Adrenal gland (tissue), 12 donors: ENCODE measurements around the gene ACOX2. TPM values are rescaled to one million over a fixed set of nuclear protein-coding genes. Genes with fewer than 3 reads are reported as not detected.

ENCODE experiments used
- DNase-seq, 7 donors: peaks; one replicate each; pipeline ENCODE4 v3.0.0-alpha.2; 2019 to 2020
- H3K27ac ChIP-seq, 5 donors: fragments of 200-600 bp; sonication (generic) in 4 of 5; 1 replicate in 3 of 5; 2 replicates in 2 of 5; pipeline versions ENCODE4 v1.5.1 to v1.8.0; 2016 to 2020; ENCODE audit warnings: mild to moderate bottlenecking in 1 of 5
- H3K27me3 ChIP-seq: fragments of 200-600 bp; 2 replicates; pipeline ENCODE4 v1.8.0; 2021
- H3K36me3 ChIP-seq, 2 donors: fragments of 200-600 bp; replicated peaks in 1 of 2; 1 replicate in 1 of 2; 2 replicates in 1 of 2; pipeline versions ENCODE4 v1.5.1 to v1.8.0; 2018 to 2022
- H3K4me1 ChIP-seq, 2 donors: fragments of 200-600 bp; replicated peaks in 1 of 2; 1 replicate in 1 of 2; 2 replicates in 1 of 2; pipeline versions ENCODE4 v1.5.1 to v1.8.0; 2018 to 2021
- H3K4me3 ChIP-seq, 4 donors: fragments of 200-600 bp; sonication (generic) in 3 of 4; one replicate each; pipeline ENCODE4 v1.5.1; 2016 to 2018
- H3K9me3 ChIP-seq, 3 donors: fragments of 200-600 bp; sonication (generic) in 1 of 3; replicated peaks in 1 of 3; 1 replicate in 2 of 3; 2 replicates in 1 of 3; pipeline versions ENCODE4 v1.5.1 to v1.8.0; 2016 to 2021
- CTCF ChIP-seq, 6 experiments: fragments of 450-650 bp in 4 of 6; fragments of 200-600 bp in 2 of 6; sonication (generic) in 1 of 6; IDR thresholded peaks; 1 replicate in 5 of 6; 2 replicates in 1 of 6; pipeline versions ENCODE4 v1.5.1 to v1.8.0; 2016 to 2021; ENCODE audit warnings: antibody characterized with exemption in 6 of 6, mild to moderate bottlenecking in 2 of 6, moderate library complexity in 1 of 6
- POLR2A ChIP-seq, 2 donors: fragments of 450-650 bp; IDR thresholded peaks; one replicate each; pipeline ENCODE4 v1.6.1; 2017; ENCODE audit warnings: antibody characterized with exemption in 2 of 2, mild to moderate bottlenecking in 2 of 2, moderate library complexity in 1 of 2
- WGBS, 4 donors: extraction: QIAGEN DNeasy Blood & Tissue Kit in 2 of 4; methylation state at CpG; one replicate each; pipeline versions ENCODE4 v1.1.5 to v1.1.7; 2013 to 2017; 5-methylcytosine and 5-hydroxymethylcytosine counted together
- intact Hi-C, 2 donors: fragments of 100-400 bp; cut with DNase I; formaldehyde crosslinking; loops; one replicate each; pipeline versions ENCODE4 v1.14.1 to v1.15.0; 2022 to 2023
- polyA plus RNA-seq, 3 donors: library from polyadenylated mRNA; stranded (reverse); fragments of 200-250 nt in 2 of 3; fragments of 350-450 nt in 1 of 3; fragmentation: Illumina TruSeq in 1 of 3; extraction: RNeasy Lipid Tissue Mini Kit (QIAGEN cat#74804) in 1 of 3; gene quantifications; one replicate each; pipeline ENCODE4 v1.2.3, GENCODE V29; 2013 to 2014
- total RNA-seq, 9 donors: library from RNA; depleted of rRNA in 4 of 9; stranded (reverse); fragments of >200 nt in 4 of 9; fragments of 120-200 nt in 1 of 9; fragmentation: NEBNext Ultra II Directional in 1 of 9; extraction: Animal tissue kit (Norgen Biotek cat#: 25700) in 1 of 9; gene quantifications; one replicate each; pipeline versions ENCODE4 v1.1.0 to v1.2.4, GENCODE V29; 2013 to 2023
- donor health status: healthy with polysubstance abuse.
- donor health status: Bipolar disorder and iron deficiency.
- donor health status: DM: yes; HTN: yes; CAD: no.
- donor health status: DM: no; HTN: no; CAD: no.
- donor health status: DM: no; HTN: no; CAD: no.
- donor health status: DM: yes; HTN: yes; CAD: no.

The ACOX2 gene
- total and polyA plus RNA-seq, 12 donors: 8.1 to 65.5 (median 32.8) TPM

- Histone ChIP-seq H3K27me3 (no peaks in the 10 kb centered on the region), H3K9me3 (no peaks in the 10 kb centered on the region), H3K27ac (no peak overlapping the region), H3K4me3 (peak overlapping the region in 2 of 4 donors; percentile 10 to 36), H3K4me1 (no peaks in the 10 kb centered on the region), H3K36me3 (no peaks in the 10 kb centered on the region)
- WGBS, 4 donors: 25 to 33% (median 27%) methylated on average over 18 of the region's 18 CpGs
- intact Hi-C loops: loop anchor here (10.0 kb wide), 1 partner anchor 71 kb away; the partner anchor contains the start of gene ACOX2 (in 2 of the 2)
- TF ChIP-seq POLR2A (IDR thresholded peaks at IDR 0.05) (no peak), CTCF (IDR thresholded peaks at IDR 0.05) (peak; percentile 63 to 78 (median 70))
- peak; percentile 71 to 89 (median 86) for DNase-seq
Observed at GRCh38 chr3:58463181-58463941, 73.6 kb downstream of the ACOX2 start.

GRCh38 chr3:58462829-58463180, 74.2 kb downstream of the ACOX2 start:
- Histone ChIP-seq H3K4me3 (peak overlapping the region in 1 of 4 donors; percentile 36), H3K36me3 (no peaks in the 10 kb centered on the region), H3K4me1 (no peaks in the 10 kb centered on the region), H3K27me3 (no peaks in the 10 kb centered on the region), H3K27ac (no peak overlapping the region), H3K9me3 (no peaks in the 10 kb centered on the region)
- DNase-seq: no peak
- 73 to 81% (median 76%) methylated on average over 4 of the region's 4 CpGs for WGBS, 4 donors
- intact Hi-C loops: loop anchor here (10.0 kb wide), 1 partner anchor 72 kb away; the partner anchor contains the start of gene ACOX2 (in 2 of the 2)
- TF ChIP-seq CTCF (IDR thresholded peaks at IDR 0.05) (no peak), POLR2A (IDR thresholded peaks at IDR 0.05) (no peak)

GRCh38 chr3:58459160-58459559, 77.8 kb downstream of the ACOX2 start:
- no peak for DNase-seq
- H3K4me3 ChIP-seq: no peak overlapping the region
- intact Hi-C loops: no loop called here
- H3K4me1 ChIP-seq: no peaks in the 10 kb centered on the region
- 76 to 89% (median 79%) methylated on average over 4 of the region's 4 CpGs for WGBS, 4 donors
- no peaks in the 10 kb centered on the region for H3K9me3 ChIP-seq
- TF ChIP-seq CTCF (IDR thresholded peaks at IDR 0.05): no peak
- TF ChIP-seq POLR2A (IDR thresholded peaks at IDR 0.05): no peak
- H3K27me3 ChIP-seq: no peaks in the 10 kb centered on the region
- no peak overlapping the region for H3K27ac ChIP-seq
- no peaks in the 10 kb centered on the region for H3K36me3 ChIP-seq

Other genes with a start within 250 kb of the ACOX2 start
- 10 to 100 TPM in 8 of 9 donors, 1 to 10 TPM in 1; 9.2 to 23.2 (median 15.2) TPM for gene RPP14, start 230.9 kb downstream of the ACOX2 start, total RNA-seq
- gene RPP14, start 230.9 kb downstream of the ACOX2 start, polyA plus RNA-seq: 10 to 100 TPM in 2 of 3 donors, 1 to 10 TPM in 1; 9.8 to 15.3 (median 10.1) TPM
- gene HTD2, start 230.7 kb downstream of the ACOX2 start, total RNA-seq: 10 to 100 TPM in 7 of 9 donors, 1 to 10 TPM in 2; 6.6 to 13.2 (median 11.0) TPM
- gene HTD2, start 230.7 kb downstream of the ACOX2 start, polyA plus RNA-seq: 1 to 10 TPM; 1.6 to 9.6 (median 2.0) TPM
- 10 to 100 TPM; 18.7 to 35.8 (median 25.4) TPM for gene PXK, start 204.3 kb downstream of the ACOX2 start, total RNA-seq
- 10 to 100 TPM in 1 of 3 donors, 1 to 10 TPM in 2; 5.6 to 40.5 (median 7.6) TPM for gene PXK, start 204.3 kb downstream of the ACOX2 start, polyA plus RNA-seq
- 100 to 1,000 TPM in 5 of 9 donors, 10 to 100 TPM in 4; 84.2 to 264 (median 107) TPM for gene PDHB, start 103.4 kb downstream of the ACOX2 start, total RNA-seq
- gene PDHB, start 103.4 kb downstream of the ACOX2 start, polyA plus RNA-seq: 100 to 1,000 TPM in 1 of 3 donors, 10 to 100 TPM in 2; 59.2 to 198 (median 84.8) TPM
- 10 to 100 TPM in 4 of 9 donors, 1 to 10 TPM in 5; 7.2 to 17.9 (median 9.5) TPM for gene KCTD6, start 45.1 kb downstream of the ACOX2 start, total RNA-seq
- 10 to 100 TPM; 15.4 to 19.9 (median 16.1) TPM for gene KCTD6, start 45.1 kb downstream of the ACOX2 start, polyA plus RNA-seq
- gene FAM107A, start 40.2 kb upstream of the ACOX2 start, total RNA-seq: 10 to 100 TPM in 1 of 9 donors, 1 to 10 TPM in 8; 1.2 to 11.6 (median 5.7) TPM
- 10 to 100 TPM in 1 of 3 donors, 1 to 10 TPM in 2; 4.9 to 12.5 (median 6.8) TPM for gene FAM107A, start 40.2 kb upstream of the ACOX2 start, polyA plus RNA-seq
- gene FAM3D, start 129.6 kb upstream of the ACOX2 start, total RNA-seq: under 1 TPM in 2 of 9 donors, not detected in 7; 0.06 to 0.27 TPM
- under 1 TPM in 2 of 3 donors, not detected in 1; 0.17 to 0.40 TPM for gene FAM3D, start 129.6 kb upstream of the ACOX2 start, polyA plus RNA-seq